ENCODE data around the gene DEDD. TPM values are rescaled to one million over a fixed set of nuclear protein-coding genes. Genes with fewer than 3 reads are reported as not detected.
"Not testable (repeated sequence)": the region's sequence is repeated elsewhere in the genome, so short reads cannot be mapped to it uniquely, and the experiment has no call there.

The DEDD gene
- total RNA-seq, 1 donor = 27.2 TPM

GRCh38 chr1:161121042-161121650, 11.3 kb downstream of the DEDD start:
- H3K9me3 ChIP-seq (ENCODE audit: low read depth, low read length) = no peaks in the 10 kb centered on the region
- no peaks in the 10 kb centered on the region for H3K27me3 ChIP-seq (ENCODE audit: insufficient read depth, low read length)
- no peak overlapping the region for H3K4me3 ChIP-seq (ENCODE audit: low read length)
- H3K4me1 ChIP-seq (ENCODE audit: insufficient read depth, low read length) = peaks cover 62% of the 10 kb centered on the region

GRCh38 chr1:161119092-161119903, 13.2 kb downstream of the DEDD start:
- Histone ChIP-seq H3K27me3 (ENCODE audit: insufficient read depth, low read length) (no peaks in the 10 kb centered on the region), H3K4me3 (ENCODE audit: low read length) (no peak overlapping the region), H3K4me1 (ENCODE audit: insufficient read depth, low read length) (peaks cover 75% of the 10 kb centered on the region), H3K9me3 (ENCODE audit: low read depth, low read length) (no peaks in the 10 kb centered on the region)

- peak within 1 kb of the TSS; percentile 88 for H3K4me3 ChIP-seq (ENCODE audit: low read length)
- H3K9me3 ChIP-seq (ENCODE audit: low read depth, low read length) = no peaks in the 10 kb centered on the region
- H3K4me1 ChIP-seq (ENCODE audit: insufficient read depth, low read length) = peaks cover 86% of the 10 kb centered on the region
- no peaks in the 10 kb centered on the region for H3K27me3 ChIP-seq (ENCODE audit: insufficient read depth, low read length)
Observed at GRCh38 chr1:161117759-161118581, 14.5 kb downstream of the DEDD start, which contains the start of the genes NIT1 and PFDN2. TSS of gene NIT1 (plus strand) at chr1:161118105. CDS start at chr1:161118177, 72 bp downstream. TSS of gene PFDN2 (minus strand) at chr1:161118037. CDS start at chr1:161118026, 11 bp downstream.

GRCh38 chr1:161115961-161116360, 16.5 kb downstream of the DEDD start:
- H3K4me1 ChIP-seq (ENCODE audit: insufficient read depth, low read length) = peaks cover 79% of the 10 kb centered on the region
- not testable (repeated sequence) for H3K4me3 ChIP-seq (ENCODE audit: low read length); H3K27me3 ChIP-seq (ENCODE audit: insufficient read depth, low read length); H3K9me3 ChIP-seq (ENCODE audit: low read depth, low read length)

- Histone ChIP-seq H3K9me3 (ENCODE audit: low read depth, low read length) (no peaks in the 10 kb centered on the region), H3K4me3 (ENCODE audit: low read length) (no peak overlapping the region), H3K27me3 (ENCODE audit: insufficient read depth, low read length) (no peaks in the 10 kb centered on the region), H3K4me1 (ENCODE audit: insufficient read depth, low read length) (peaks cover 73% of the 10 kb centered on the region)
Observed at GRCh38 chr1:161115132-161115711, 17.2 kb downstream of the DEDD start.

GRCh38 chr1:161114556-161114955, 17.9 kb downstream of the DEDD start:
- peaks cover 67% of the 10 kb centered on the region for H3K4me1 ChIP-seq (ENCODE audit: insufficient read depth, low read length)
- no peaks in the 10 kb centered on the region for H3K9me3 ChIP-seq (ENCODE audit: low read depth, low read length)
- H3K4me3 ChIP-seq (ENCODE audit: low read length) = no peak overlapping the region

GRCh38 chr1:161113915-161114314, 18.6 kb downstream of the DEDD start:
- Histone ChIP-seq H3K4me1 (ENCODE audit: insufficient read depth, low read length) (peaks cover 60% of the 10 kb centered on the region), H3K4me3 (ENCODE audit: low read length) (no peak overlapping the region), H3K9me3 (ENCODE audit: low read depth, low read length) (no peaks in the 10 kb centered on the region), H3K27me3 (ENCODE audit: insufficient read depth, low read length) (no peaks in the 10 kb centered on the region)

More at GRCh38 chr1:161114556-161114955, 17.9 kb downstream of the DEDD start:
- H3K27me3 ChIP-seq (ENCODE audit: insufficient read depth, low read length) = no peaks in the 10 kb centered on the region

- Histone ChIP-seq H3K4me1 (ENCODE audit: insufficient read depth, low read length) (peaks cover 43% of the 10 kb centered on the region), H3K4me3 (ENCODE audit: low read length) (no peak overlapping the region), H3K9me3 (ENCODE audit: low read depth, low read length) (no peaks in the 10 kb centered on the region), H3K27me3 (ENCODE audit: insufficient read depth, low read length) (no peaks in the 10 kb centered on the region)
Observed at GRCh38 chr1:161111527-161111926, 20.9 kb downstream of the DEDD start.

GRCh38 chr1:161111117-161111516, 21.4 kb downstream of the DEDD start:
- Histone ChIP-seq H3K4me3 (ENCODE audit: low read length) (no peak overlapping the region), H3K9me3 (ENCODE audit: low read depth, low read length) (no peaks in the 10 kb centered on the region), H3K27me3 (ENCODE audit: insufficient read depth, low read length) (no peaks in the 10 kb centered on the region), H3K4me1 (ENCODE audit: insufficient read depth, low read length) (peaks cover 39% of the 10 kb centered on the region)

- no peaks in the 10 kb centered on the region for H3K9me3 ChIP-seq (ENCODE audit: low read depth, low read length)
- no peaks in the 10 kb centered on the region for H3K27me3 ChIP-seq (ENCODE audit: insufficient read depth, low read length)
- no peak overlapping the region for H3K4me3 ChIP-seq (ENCODE audit: low read length)
- peaks cover 6% of the 10 kb centered on the region for H3K4me1 ChIP-seq (ENCODE audit: insufficient read depth, low read length)
Observed at GRCh38 chr1:161106431-161106830, 26.0 kb downstream of the DEDD start.

- Histone ChIP-seq H3K4me1 (ENCODE audit: insufficient read depth, low read length) (peaks cover 34% of the 10 kb centered on the region), H3K27me3 (ENCODE audit: insufficient read depth, low read length) (no peaks in the 10 kb centered on the region), H3K4me3 (ENCODE audit: low read length) (no peak overlapping the region), H3K9me3 (ENCODE audit: low read depth, low read length) (no peaks in the 10 kb centered on the region)
Observed at GRCh38 chr1:161100556-161100955, 31.9 kb downstream of the DEDD start.

GRCh38 chr1:161099090-161099802, 33.2 kb downstream of the DEDD start:
- Histone ChIP-seq H3K27me3 (ENCODE audit: insufficient read depth, low read length) (no peaks in the 10 kb centered on the region), H3K9me3 (ENCODE audit: low read depth, low read length) (no peaks in the 10 kb centered on the region), H3K4me3 (ENCODE audit: low read length) (no peak overlapping the region), H3K4me1 (ENCODE audit: insufficient read depth, low read length) (peaks cover 34% of the 10 kb centered on the region)

- H3K4me1 ChIP-seq (ENCODE audit: insufficient read depth, low read length) = peaks cover 34% of the 10 kb centered on the region
- H3K9me3 ChIP-seq (ENCODE audit: low read depth, low read length) = no peaks in the 10 kb centered on the region
- no peaks in the 10 kb centered on the region for H3K27me3 ChIP-seq (ENCODE audit: insufficient read depth, low read length)
- peak within 1 kb of the TSS; percentile 45 for H3K4me3 ChIP-seq (ENCODE audit: low read length)
Observed at GRCh38 chr1:161098210-161099068, 34.0 kb downstream of the DEDD start, which contains the start of gene KLHDC9. TSS of gene KLHDC9 (plus strand) at chr1:161098361. CDS start at chr1:161098536, 175 bp downstream.
